PC-3 (cell line): Measurements from ENCODE around the gene UPB1. TPM values are rescaled to one million over a fixed set of nuclear protein-coding genes. Genes with fewer than 3 reads are reported as not detected.

Source experiments
- ATAC-seq: fragments of 200-7000 bp; cut with Tn5 transposase; 2 replicates; pipeline ENCODE4 v1.9.1; 2020; ENCODE audit warnings: mild to moderate bottlenecking, moderate library complexity
- BruUV-seq: library from RNA; stranded (reverse); fragments of 400-500 nt; replicated peaks from 2 replicates; lab custom pipeline; 2021; lab: Mats Ljungman, UMichigan
- CTCF ChIA-PET: fragments of 300-600 bp; sonication (Branson Sonifier 250); formaldehyde crosslinking; loops from one replicate; lab custom pipeline; 2022; ENCODE audit warnings: antibody characterized with exemption; lab: Charles Lee
- POLR2A ChIA-PET: fragments of 300-600 bp; sonication (Branson Sonifier 250); formaldehyde crosslinking; loops from one replicate; lab custom pipeline; 2022; ENCODE audit warnings: antibody characterized with exemption; ENCODE audit not compliant: unreplicated experiment; lab: Charles Lee
- DNase-seq: peaks from one replicate; pipeline ENCODE4 v3.0.0-alpha.2; 2015
- H2AFZ ChIP-seq: fragments of 300-600 bp; sonication (generic); 2 replicates; pipeline ENCODE4 v1.6.0; 2016; ENCODE audit warnings: antibody characterized with exemption, low read length
- H3F3A ChIP-seq: fragments of 300-600 bp; sonication (generic); one replicate; pipeline ENCODE4 v1.6.0; 2017; ENCODE audit warnings: antibody characterized with exemption, low read length, control low read depth, mild to moderate bottlenecking; ENCODE audit not compliant: unreplicated experiment
- H3K27ac ChIP-seq: fragments of 300-600 bp; sonication (generic); 2 replicates; pipeline ENCODE4 v1.5.1; 2016; ENCODE audit warnings: mild to moderate bottlenecking, low read length
- H3K27me3 ChIP-seq: fragments of 300-600 bp; sonication (generic); 2 replicates; pipeline ENCODE4 v1.6.1; 2016; ENCODE audit warnings: low read length, mixed read lengths
- H3K36me3 ChIP-seq: fragments of 300-600 bp; sonication (generic); 2 replicates; pipeline ENCODE4 v1.6.1; 2016; ENCODE audit warnings: low read depth, mixed run types, low read length, mixed read lengths
- H3K4me1 ChIP-seq: fragments of 300-600 bp; sonication (generic); 2 replicates; pipeline ENCODE4 v1.5.1; 2016; ENCODE audit warnings: low read length; ENCODE audit not compliant: insufficient read depth
- H3K4me2 ChIP-seq: fragments of 300-600 bp; sonication (generic); 2 replicates; pipeline ENCODE4 v1.6.0; 2016; ENCODE audit warnings: low read length
- H3K4me3 ChIP-seq: fragments of 300-600 bp; sonication (generic); 2 replicates; pipeline ENCODE4 v1.5.1; 2016; ENCODE audit warnings: mild to moderate bottlenecking, low read length, mixed read lengths
- H3K79me2 ChIP-seq: fragments of 300-600 bp; sonication (generic); 2 replicates; pipeline ENCODE4 v1.6.1; 2017; ENCODE audit warnings: low read length, mixed read lengths
- H3K9ac ChIP-seq: fragments of 300-600 bp; sonication (generic); 2 replicates; pipeline ENCODE4 v1.6.0; 2016; ENCODE audit warnings: mild to moderate bottlenecking, low read length
- H3K9me2 ChIP-seq: fragments of 300-600 bp; sonication (generic); replicated peaks from 2 replicates; pipeline ENCODE4 v1.6.1; 2016; ENCODE audit warnings: mixed run types, low read length, mixed read lengths
- H3K9me3 ChIP-seq: fragments of 300-600 bp; sonication (generic); 2 replicates; pipeline ENCODE4 v1.6.1; 2016; ENCODE audit warnings: low read length, mixed read lengths
- H4K20me1 ChIP-seq: fragments of 300-600 bp; sonication (generic); 2 replicates; pipeline ENCODE4 v1.6.1; 2016; ENCODE audit warnings: low read length, mixed read lengths
- EZH2 ChIP-seq: fragments of 300-600 bp; sonication (generic); IDR thresholded peaks from one replicate; pipeline ENCODE4 v1.6.1; 2017; ENCODE audit warnings: antibody characterized with exemption, mild to moderate bottlenecking, low read length; ENCODE audit not compliant: unreplicated experiment
- EZH2phosphoT487 ChIP-seq: fragments of 300-600 bp; sonication (generic); IDR thresholded peaks from 2 replicates; pipeline ENCODE4 v1.6.1; 2018; ENCODE audit warnings: mild to moderate bottlenecking, antibody characterized with exemption, low read length, borderline replicate concordance
- intact Hi-C: fragments of 100-400 bp; cut with micrococcal nuclease; formaldehyde crosslinking; loops from 2 replicates; pipeline ENCODE4 v1.9.0; 2023
- total RNA-seq: library from RNA; depleted of rRNA; stranded (reverse); fragments of >200 nt; gene quantifications from 2 replicates; pipeline ENCODE4 v1.2.3, GENCODE V29; 2014
- TF ChIP-seq, protein P1 (sequence below): fragments of 300-600 bp; sonication (generic); conservative IDR thresholded peaks from 2 replicates; pipeline ENCODE4 v1.5.1; 2017; ENCODE audit warnings: antibody characterized with exemption, low read depth, mild to moderate bottlenecking, low read length

UPB1 gene
- total RNA-seq, 1 experiment from 2014 or later: 0.29 TPM

DNA sequence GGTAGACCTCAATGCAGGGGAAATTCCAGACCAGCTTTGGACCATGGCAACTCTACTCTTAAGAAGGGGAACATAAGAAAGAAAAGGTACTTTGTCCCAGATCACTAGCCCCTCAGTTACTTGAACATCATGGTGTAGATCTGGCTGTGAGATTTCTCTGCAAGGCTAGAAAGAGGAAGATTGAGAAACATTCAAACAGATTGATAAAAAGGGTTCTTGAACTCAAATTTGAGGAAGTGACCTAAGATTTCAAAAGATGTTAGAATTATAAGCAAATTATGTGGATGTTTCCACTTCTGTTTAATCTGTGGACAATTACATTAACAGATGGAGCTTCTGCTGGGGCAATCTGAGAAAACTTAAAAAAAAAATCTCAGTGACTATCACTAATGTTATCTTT, 21.8 kb upstream of the UPB1 start:
- H2AFZ ChIP-seq: no peak overlapping the region
- ChIA-PET POLR2A (no interaction called here), CTCF (no interaction called here)
- no peak overlapping the region for H3K4me3 ChIP-seq
- H3F3A ChIP-seq: no peaks in the 10 kb centered on the region
- H3K9me2 ChIP-seq: no peaks in the 10 kb centered on the region
- ATAC-seq (no peak), DNase-seq (no peak)
- no peak overlapping the region for H3K27ac ChIP-seq
- H3K4me2 ChIP-seq: no peak overlapping the region
- TF ChIP-seq, protein P1, sequence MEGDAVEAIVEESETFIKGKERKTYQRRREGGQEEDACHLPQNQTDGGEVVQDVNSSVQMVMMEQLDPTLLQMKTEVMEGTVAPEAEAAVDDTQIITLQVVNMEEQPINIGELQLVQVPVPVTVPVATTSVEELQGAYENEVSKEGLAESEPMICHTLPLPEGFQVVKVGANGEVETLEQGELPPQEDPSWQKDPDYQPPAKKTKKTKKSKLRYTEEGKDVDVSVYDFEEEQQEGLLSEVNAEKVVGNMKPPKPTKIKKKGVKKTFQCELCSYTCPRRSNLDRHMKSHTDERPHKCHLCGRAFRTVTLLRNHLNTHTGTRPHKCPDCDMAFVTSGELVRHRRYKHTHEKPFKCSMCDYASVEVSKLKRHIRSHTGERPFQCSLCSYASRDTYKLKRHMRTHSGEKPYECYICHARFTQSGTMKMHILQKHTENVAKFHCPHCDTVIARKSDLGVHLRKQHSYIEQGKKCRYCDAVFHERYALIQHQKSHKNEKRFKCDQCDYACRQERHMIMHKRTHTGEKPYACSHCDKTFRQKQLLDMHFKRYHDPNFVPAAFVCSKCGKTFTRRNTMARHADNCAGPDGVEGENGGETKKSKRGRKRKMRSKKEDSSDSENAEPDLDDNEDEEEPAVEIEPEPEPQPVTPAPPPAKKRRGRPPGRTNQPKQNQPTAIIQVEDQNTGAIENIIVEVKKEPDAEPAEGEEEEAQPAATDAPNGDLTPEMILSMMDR: no peak
- TF ChIP-seq EZH2phosphoT487: no peak
- TF ChIP-seq EZH2: no peak
- H3K9ac ChIP-seq: no peak overlapping the region
- no peaks in the 10 kb centered on the region for H3K27me3 ChIP-seq
- no peaks in the 10 kb centered on the region for H3K79me2 ChIP-seq
- no peaks in the 10 kb centered on the region for H3K9me3 ChIP-seq
- no peaks in the 10 kb centered on the region for H3K36me3 ChIP-seq
- no peaks in the 10 kb centered on the region for H4K20me1 ChIP-seq
- no TSS peak for BruUV-seq
- intact Hi-C loops: no loop called here
- H3K4me1 ChIP-seq: peaks cover 13% of the 10 kb centered on the region

DNA sequence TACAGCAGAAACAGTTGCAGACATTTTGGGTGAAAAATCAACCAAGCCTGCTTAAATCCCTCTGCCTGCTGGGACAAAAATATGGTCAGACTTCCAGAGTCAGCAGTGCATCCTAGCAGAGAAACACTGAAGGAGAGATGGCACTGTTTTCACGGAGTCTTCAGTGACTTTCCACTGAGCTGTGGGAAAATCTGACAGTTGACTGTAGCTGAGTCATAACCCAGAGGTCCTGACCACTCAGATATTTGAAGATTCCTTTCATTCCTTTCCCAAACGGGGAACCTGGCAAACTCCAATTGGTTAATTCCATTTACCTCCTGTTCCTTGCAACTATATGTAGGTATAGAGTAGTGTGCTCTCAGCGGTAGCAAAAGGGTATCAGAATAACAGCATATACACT, 20.9 kb upstream of the UPB1 start:
- H3K27me3 ChIP-seq: no peaks in the 10 kb centered on the region
- no TSS peak for BruUV-seq
- TF ChIP-seq EZH2phosphoT487: no peak
- no peak for TF ChIP-seq EZH2
- TF ChIP-seq, protein P1: no peak
- H3K9ac ChIP-seq: no peak overlapping the region
- 0 out of 2 replicates have a peak overlapping the region, but pooled peaks have one; percentile 2 for H3K27ac ChIP-seq
- H3K4me2 ChIP-seq: 0 out of 2 replicates have a peak overlapping the region, but pooled peaks have one; percentile 9
- intact Hi-C loops: no loop called here
- no peaks in the 10 kb centered on the region for H3K9me3 ChIP-seq
- DNase-seq (peak; percentile 84), ATAC-seq (peak; percentile 88)
- H4K20me1 ChIP-seq: no peaks in the 10 kb centered on the region
- CTCF ChIA-PET: no interaction called here
- no peaks in the 10 kb centered on the region for H3K79me2 ChIP-seq
- no peaks in the 10 kb centered on the region for H3F3A ChIP-seq
- H3K9me2 ChIP-seq: no peaks in the 10 kb centered on the region
- no peaks in the 10 kb centered on the region for H3K36me3 ChIP-seq
- no peak overlapping the region for H3K4me3 ChIP-seq
- peak overlapping the region; percentile 16 for H2AFZ ChIP-seq
- POLR2A ChIA-PET: no interaction called here
- H3K4me1 ChIP-seq: peaks cover 13% of the 10 kb centered on the region

- CTCF ChIA-PET: no interaction called here
- no TSS peak for BruUV-seq
- Histone ChIP-seq H3K79me2 (no peaks in the 10 kb centered on the region), H3K27ac (no peak overlapping the region), H3K9me2 (no peaks in the 10 kb centered on the region), H3K4me3 (no peak overlapping the region), H3F3A (no peaks in the 10 kb centered on the region), H2AFZ (no peak overlapping the region; the same call in 1 of the 2 replicates), H4K20me1 (no peaks in the 10 kb centered on the region), H3K4me2 (0 out of 2 replicates have a peak overlapping the region, but pooled peaks have one; percentile 9), H3K4me1 (peaks cover 13% of the 10 kb centered on the region), H3K36me3 (no peaks in the 10 kb centered on the region), H3K9ac (no peak overlapping the region), H3K9me3 (no peaks in the 10 kb centered on the region), H3K27me3 (no peaks in the 10 kb centered on the region)
- POLR2A ChIA-PET: no interaction called here
- no peak for ATAC-seq
- intact Hi-C loops: no loop called here
- DNase-seq: no peak
- no peak for TF ChIP-seq EZH2phosphoT487
- no peak for TF ChIP-seq EZH2
- TF ChIP-seq, protein P1: no peak
Measured at GRCh38 chr22:24474649-24475255, 20.4 kb upstream of the UPB1 start.
